SK-N-SH (cell line): ENCODE results near the gene TMEM151A. TPM values are rescaled to one million over a fixed set of nuclear protein-coding genes. Genes with fewer than 3 reads are reported as not detected.
A peak's percentile ranks its signal among the peaks of the same experiment; 100 is the strongest.

Source experiments
- CTCF ChIA-PET: fragments of 300-600, 350-600 bp; formaldehyde crosslinking; extraction: SDS; loops from one replicate; lab custom pipeline; 2021; lab: Yijun Ruan, JAX
- POLR2A ChIA-PET: fragments of 350-600 bp; sonication (Branson Sonifier 250); formaldehyde crosslinking; extraction: SDS; loops from one replicate; lab custom pipeline; 2020; ENCODE audit warnings: antibody characterized with exemption, inconsistent platforms; lab: Yijun Ruan, JAX
- DNase-seq: peaks from one replicate; pipeline ENCODE4 v3.0.0; 2012
- H2AFZ ChIP-seq: fragments of 200-600 bp; sonication (generic); 2 replicates; pipeline ENCODE4 v1.8.1; 2016; ENCODE audit warnings: antibody characterized with exemption, mild to moderate bottlenecking, low read depth
- H3F3A ChIP-seq: fragments of 200-600 bp; sonication (generic); replicated peaks from 2 replicates; pipeline ENCODE3; 2016; ENCODE audit warnings: antibody characterized with exemption, mild to moderate bottlenecking; ENCODE audit not compliant: insufficient read depth
- H3K27ac ChIP-seq, 2 experiments: fragments of 200-500 bp in 1 of 2; fragments of 200-600 bp in 1 of 2; sonication (Bioruptor generic) in 1 of 2; sonication (generic), shearing (Covaris generic) in 1 of 2; 2 replicates each; pipeline versions ENCODE4 v1.5.1 to v1.6.1; 2014 to 2016; ENCODE audit warnings: low read depth in 2 of 2, inconsistent platforms in 1 of 2, low read length in 1 of 2, mild to moderate bottlenecking in 1 of 2, mixed read lengths in 1 of 2
- H3K27me3 ChIP-seq: fragments of 200-600 bp; sonication (generic), shearing (Covaris generic); 2 replicates; pipeline ENCODE4 v1.6.1; 2016; ENCODE audit warnings: mixed run types; ENCODE audit not compliant: insufficient read depth
- H3K36me3 ChIP-seq, 2 experiments: fragments of 200-500 bp in 1 of 2; fragments of 200-600 bp in 1 of 2; sonication (Bioruptor generic) in 1 of 2; sonication (generic) in 1 of 2; replicated peaks in 1 of 2; 2 replicates each; pipeline versions ENCODE3 to v1.5.1; 2014 to 2016; ENCODE audit warnings: low read length in 1 of 2, mild to moderate bottlenecking in 1 of 2; ENCODE audit not compliant: insufficient read depth in 2 of 2, control insufficient read depth in 1 of 2
- H3K4me1 ChIP-seq, 2 experiments: fragments of 200-500 bp in 1 of 2; fragments of 200-600 bp in 1 of 2; sonication (Bioruptor generic) in 1 of 2; sonication (generic), shearing (Covaris generic) in 1 of 2; 2 replicates each; pipeline versions ENCODE4 v1.5.1 to v1.6.1; 2014 to 2016; ENCODE audit warnings: low read depth in 1 of 2, low read length in 1 of 2, mixed run types in 1 of 2; ENCODE audit not compliant: insufficient read depth in 2 of 2, control insufficient read depth in 1 of 2
- H3K4me2 ChIP-seq: fragments of 200-600 bp; sonication (generic), shearing (Covaris generic); 2 replicates; pipeline ENCODE4 v1.6.1; 2017; ENCODE audit warnings: mixed run types
- H3K4me3 ChIP-seq, 2 experiments: fragments of 200-500 bp in 1 of 2; fragments of 200-600 bp in 1 of 2; sonication (Bioruptor generic) in 1 of 2; sonication (generic), shearing (Covaris generic) in 1 of 2; 2 replicates each; pipeline versions ENCODE4 v1.5.1 to v1.8.1; 2014 to 2016; ENCODE audit warnings: low read depth in 2 of 2, inconsistent platforms in 1 of 2, low read length in 1 of 2, mild to moderate bottlenecking in 1 of 2, mixed read lengths in 1 of 2, moderate library complexity in 1 of 2
- H3K79me2 ChIP-seq: fragments of 200-600 bp; sonication (generic); 2 replicates; pipeline ENCODE4 v1.8.1; 2017; ENCODE audit warnings: mild to moderate bottlenecking; ENCODE audit not compliant: insufficient read depth
- H3K9ac ChIP-seq: fragments of 200-600 bp; sonication (generic); 2 replicates; pipeline ENCODE4 v1.6.1; 2017; ENCODE audit warnings: mixed run types
- H3K9me2 ChIP-seq: fragments of 200-600 bp; sonication (generic); 2 replicates; pipeline ENCODE4 v1.6.1; 2017; ENCODE audit warnings: mixed run types
- H3K9me3 ChIP-seq: fragments of 200-600 bp; sonication (generic); 2 replicates; pipeline ENCODE4 v1.6.1; 2017; ENCODE audit warnings: mixed run types, mild to moderate bottlenecking, moderate library complexity
- H4K20me1 ChIP-seq: fragments of 200-600 bp; sonication (generic); 2 replicates; pipeline ENCODE4 v1.6.1; 2017; ENCODE audit warnings: mild to moderate bottlenecking, mixed run types; ENCODE audit not compliant: insufficient read depth
- CHD2 ChIP-seq: fragments of 150-350 bp; IDR thresholded peaks from 2 replicates; pipeline ENCODE4 v1.6.1; 2018; ENCODE audit warnings: low read length; ENCODE audit not compliant: partially characterized antibody
- CTCF ChIP-seq: fragments of 200-600 bp; sonication (generic); IDR thresholded peaks from 2 replicates; pipeline ENCODE4 v1.6.1; 2017; ENCODE audit warnings: antibody characterized with exemption, mild to moderate bottlenecking, moderate library complexity
- ELF1 ChIP-seq: IDR thresholded peaks from 2 replicates; pipeline ENCODE4 v1.4.0; 2012
- EP300 ChIP-seq, 2 experiments: IDR thresholded peaks; 2 replicates each; pipeline versions ENCODE4 v1.4.0 to v1.6.1; 2012; ENCODE audit warnings: borderline replicate concordance in 1 of 2, low read depth in 1 of 2, low read length in 1 of 2
- EZH2phosphoT487 ChIP-seq: fragments of 200-600 bp; sonication (generic); IDR thresholded peaks from 2 replicates; pipeline ENCODE4 v1.6.1; 2017; ENCODE audit warnings: low read depth, mixed run types, mild to moderate bottlenecking, antibody characterized with exemption, moderate library complexity, borderline replicate concordance
- FOXM1 ChIP-seq: IDR thresholded peaks from 2 replicates; pipeline ENCODE4 v1.4.0; 2012; ENCODE audit warnings: low read depth, mild to moderate bottlenecking
- GABPA ChIP-seq: IDR thresholded peaks from 2 replicates; pipeline ENCODE4 v1.4.0; 2012; ENCODE audit warnings: low read depth, mild to moderate bottlenecking
- IRF3 ChIP-seq: fragments of 150-350 bp; IDR thresholded peaks from 2 replicates; pipeline ENCODE4 v1.6.1; 2016; ENCODE audit warnings: mild to moderate bottlenecking, low read depth, low read length
- MXI1 ChIP-seq: IDR thresholded peaks from 2 replicates; pipeline ENCODE4 v1.6.1; 2012; ENCODE audit warnings: mild to moderate bottlenecking, low read depth, low read length, improper control_type of control experiment
- PBX3 ChIP-seq: IDR thresholded peaks from 2 replicates; pipeline ENCODE4; 2012
- RAD21 ChIP-seq: IDR thresholded peaks from 2 replicates; pipeline ENCODE4 v1.6.1; 2012; ENCODE audit warnings: mild to moderate bottlenecking, low read length
- SMC3 ChIP-seq: IDR thresholded peaks from 2 replicates; pipeline ENCODE4 v1.6.1; 2012; ENCODE audit warnings: low read depth, low read length, improper control_type of control experiment
- TCF12 ChIP-seq: IDR thresholded peaks from 2 replicates; pipeline ENCODE4 v1.4.0; 2012
- TEAD4 ChIP-seq: IDR thresholded peaks from 2 replicates; pipeline ENCODE4 v1.4.0; 2012; ENCODE audit warnings: mild to moderate bottlenecking, borderline replicate concordance; ENCODE audit not compliant: insufficient read depth
- YY1 ChIP-seq: IDR thresholded peaks from 2 replicates; pipeline ENCODE4 v1.4.0; 2012; ENCODE audit warnings: low read depth, mild to moderate bottlenecking
- ZBTB33 ChIP-seq: IDR thresholded peaks from 2 replicates; pipeline ENCODE4 v1.4.0; 2012; ENCODE audit warnings: low read depth, borderline replicate concordance
- WGBS: methylation state at CpG from one replicate; pipeline ENCODE4 v1.1.6; 2017; ENCODE audit warnings: low lambda C conversion rate; 5-methylcytosine and 5-hydroxymethylcytosine counted together
- polyA plus RNA-seq, 3 experiments: library from polyadenylated mRNA; depleted of rRNA; stranded (reverse); fragments of >200 nt; gene quantifications; 2 replicates each; pipeline ENCODE4 v1.2.3, GENCODE V29; 2012

The TMEM151A gene
- polyA plus RNA-seq, 1 of the 3 experiments (the other 2 are of a cell fraction) = 0.35 TPM

GRCh38 chr11:66268952-66269905 is 22.5 kb upstream of the TMEM151A start:
- TF ChIP-seq ZBTB33 = no peak
- TF ChIP-seq CTCF = peak; percentile 34
- no peak for TF ChIP-seq GABPA
- TF ChIP-seq MXI1 = 0 out of 2 replicates have a peak, but pooled peaks have one; percentile 21
- TF ChIP-seq YY1 = no peak
- peak; percentile 58 for DNase-seq
- Histone ChIP-seq H4K20me1 (no peaks in the 10 kb centered on the region; the same call in 1 of the 2 replicates), H3K27ac (peak overlapping the region; percentile 84 to 97), H3K9me2 (no peaks in the 10 kb centered on the region), H3K4me1 (peaks cover 11 to 14% of the 10 kb centered on the region in 2 experiments; a peak in 2 of 4 replicates), H3F3A (peaks cover 23% of the 10 kb centered on the region), H3K9me3 (no peaks in the 10 kb centered on the region), H3K4me2 (peak overlapping the region; percentile 96), H3K9ac (peak overlapping the region; percentile 87), H3K36me3 (peaks cover 26 to 46% of the 10 kb centered on the region in 2 experiments), H3K4me3 (peak overlapping the region; percentile 85 to 89), H3K27me3 (no peaks in the 10 kb centered on the region), H3K79me2 (peaks cover 34% of the 10 kb centered on the region), H2AFZ (no peak overlapping the region)
- ChIA-PET POLR2A (interaction anchor here (1.1 to 1.8 kb wide), 2 partner anchors 8 to 22 kb away, joined by 3 to 4 read pairs; partner anchors contain the start of gene TMEM151A), CTCF (interaction anchor here (1.3 to 9.4 kb wide), 4 partner anchors 11 to 48 kb away, joined by 4 to 111 read pairs (median 16); partner anchors contain the start of gene CNIH2)
- WGBS = 4% methylated on average over 29 of the region's 32 CpGs

GRCh38 chr11:66271816-66272215 is 19.9 kb upstream of the TMEM151A start:
- Histone ChIP-seq H3F3A (peaks cover 20% of the 10 kb centered on the region), H4K20me1 (no peaks in the 10 kb centered on the region; the same call in 1 of the 2 replicates), H3K4me1 (peaks cover 8 to 11% of the 10 kb centered on the region in 2 experiments; a peak in 2 of 4 replicates), H3K9me3 (no peaks in the 10 kb centered on the region), H3K9me2 (no peaks in the 10 kb centered on the region), H3K27ac (no peak overlapping the region), H3K4me2 (no peak overlapping the region), H3K36me3 (peaks cover 26 to 45% of the 10 kb centered on the region in 2 experiments), H3K9ac (no peak overlapping the region), H3K79me2 (peaks cover 34% of the 10 kb centered on the region), H3K27me3 (no peaks in the 10 kb centered on the region), H3K4me3 (no peak overlapping the region), H2AFZ (no peak overlapping the region)
- POLR2A ChIA-PET = no interaction called here
- no peak for DNase-seq
- 91% methylated on average over 6 of the region's 7 CpGs for WGBS
- CTCF ChIA-PET = interaction anchor here (1.0 to 9.4 kb wide), 3 partner anchors 9 to 92 kb away, joined by 3 to 111 read pairs (median 5); partner anchors contain the start of gene CNIH2
- no peak for TF ChIP-seq ZBTB33
- TF ChIP-seq RAD21 = no peak
- TF ChIP-seq EZH2phosphoT487 = no peak
- TF ChIP-seq FOXM1 = no peak
- no peak for TF ChIP-seq TCF12
- TF ChIP-seq GABPA = no peak
- no peak for TF ChIP-seq YY1
- no peak for TF ChIP-seq TEAD4
- TF ChIP-seq IRF3 = no peak
- TF ChIP-seq EP300 (IDR thresholded peaks at IDR 0.05; ENCODE audit: borderline replicate concordance in 1 of 2, low read depth in 1 of 2, low read length in 1 of 2) = no peak
- TF ChIP-seq ELF1 = no peak
- TF ChIP-seq PBX3 = no peak
- no peak for TF ChIP-seq SMC3
- no peak for TF ChIP-seq CHD2
